Raji (cell line): ENCODE data around the gene CLCN6.

ENCODE experiments used
- POLR2A ChIP-seq: IDR thresholded peaks from 2 replicates; pipeline ENCODE4 v1.6.1; 2011; ENCODE audit warnings: low read depth, low read length, control low read depth; ENCODE audit not compliant: insufficient read depth

CLCN6 gene

GRCh38 chr1:11828511-11828910, 22.5 kb downstream of the CLCN6 start:
- no peak for TF ChIP-seq POLR2A

- TF ChIP-seq POLR2A = no peak
Observed at GRCh38 chr1:11831945-11832725, 26.1 kb downstream of the CLCN6 start.

GRCh38 chr1:11833497-11833896, 27.5 kb downstream of the CLCN6 start:
- TF ChIP-seq POLR2A = no peak

GRCh38 chr1:11833900-11834299, 27.9 kb downstream of the CLCN6 start:
- no peak for TF ChIP-seq POLR2A

- no peak for TF ChIP-seq POLR2A
Observed at GRCh38 chr1:11835441-11836225, 29.6 kb downstream of the CLCN6 start.

GRCh38 chr1:11836955-11837766, 31.2 kb downstream of the CLCN6 start:
- TF ChIP-seq POLR2A = no peak

GRCh38 chr1:11837767-11838348, 31.9 kb downstream of the CLCN6 start:
- TF ChIP-seq POLR2A = no peak

GRCh38 chr1:11838349-11839272, 32.6 kb downstream of the CLCN6 start:
- no peak for TF ChIP-seq POLR2A

- TF ChIP-seq POLR2A = no peak
Observed at GRCh38 chr1:11839727-11840705, 34.0 kb downstream of the CLCN6 start.

- TF ChIP-seq POLR2A = no peak
Observed at GRCh38 chr1:11841245-11842153, 35.5 kb downstream of the CLCN6 start.

- no peak for TF ChIP-seq POLR2A
Observed at GRCh38 chr1:11842154-11843041, 36.4 kb downstream of the CLCN6 start.
